Fibroblast of pulmonary artery (primary cell): ENCODE results near the gene MORF4L1.
"Not testable (repeated sequence)": the region's sequence is repeated elsewhere in the genome, so short reads cannot be mapped to it uniquely, and the experiment has no call there.

Source experiments
- DNase-seq: peaks from one replicate; pipeline ENCODE4 v3.0.0-alpha.2; 2010; ENCODE audit warnings: low read depth
- H3K4me3 ChIP-seq: replicated peaks from 2 replicates; pipeline ENCODE4 v1.5.1; 2011; ENCODE audit warnings: low read depth, mild to moderate bottlenecking, control low read depth, low read length, moderate library complexity
- CTCF ChIP-seq: IDR thresholded peaks from 2 replicates; pipeline ENCODE4 v1.5.1; 2011; ENCODE audit warnings: mild to moderate bottlenecking, control low read depth, low read length, inconsistent platforms; ENCODE audit errors: missing control alignments

MORF4L1 gene

GRCh38 chr15:78923480-78924360, 51.0 kb downstream of the MORF4L1 start:
- no peak overlapping the region for H3K4me3 ChIP-seq
- TF ChIP-seq CTCF = no peak
- DNase-seq = no peak

- no peak overlapping the region for H3K4me3 ChIP-seq
- TF ChIP-seq CTCF = no peak
- no peak for DNase-seq
These were observed 52.5 kb downstream of the MORF4L1 start for GRCh38 chr15:78925076-78925624.

- no peak for DNase-seq
- TF ChIP-seq CTCF = no peak
- H3K4me3 ChIP-seq = no peak overlapping the region
These were observed 53.5 kb downstream of the MORF4L1 start for GRCh38 chr15:78925956-78926743.

- no peak for TF ChIP-seq CTCF
- DNase-seq = no peak
- no peak overlapping the region for H3K4me3 ChIP-seq
These were observed 54.5 kb downstream of the MORF4L1 start for GRCh38 chr15:78927077-78927790.

GRCh38 chr15:78928176-78928575, 55.5 kb downstream of the MORF4L1 start:
- H3K4me3 ChIP-seq, DNase-seq: not testable (repeated sequence)

- no peak for TF ChIP-seq CTCF
- DNase-seq = no peak
- H3K4me3 ChIP-seq = no peak overlapping the region
These were observed 56.0 kb downstream of the MORF4L1 start for GRCh38 chr15:78928616-78929093.
